ENCODE measurements around the gene RPS6KB1.

The RPS6KB1 gene

GRCh38 chr17:59892251-59892923, 534 bp upstream of the RPS6KB1 start:
- H2BK12ac ChIP-seq (ENCODE audit: low read length), result no peak overlapping the region
- peak overlapping the region; percentile 42 for H4K91ac ChIP-seq (ENCODE audit: low read depth, low read length)
- H4K8ac ChIP-seq (ENCODE audit: low read depth, low read length), result peak overlapping the region; percentile 59
- no CpG with 5 or more reads among the region's 25 CpGs for WGBS (ENCODE audit: extremely low coverage, insufficient coverage, insufficient read length)
- no peak overlapping the region for H3K23ac ChIP-seq (ENCODE audit: low read length)
- H3K27ac ChIP-seq (ENCODE audit: low read depth, low read length), result peak overlapping the region; percentile 15
- H3K79me1 ChIP-seq (ENCODE audit: low read length), result peaks cover 8% of the 10 kb centered on the region
- H2BK120ac ChIP-seq (ENCODE audit: insufficient read depth, low read length, poor library complexity), result peak overlapping the region; percentile 17
- H4K12ac ChIP-seq (ENCODE audit: low read depth, low read length), result peak overlapping the region; percentile 23
- no peaks in the 10 kb centered on the region for H3K27me3 ChIP-seq (ENCODE audit: insufficient read depth, low read length)
- peak overlapping the region; percentile 58 for H2BK5ac ChIP-seq (ENCODE audit: low read depth, low read length, poor library complexity)
- no peak overlapping the region for H3K18ac ChIP-seq (ENCODE audit: low read length)
- peak overlapping the region; percentile 14 for H3K14ac ChIP-seq (ENCODE audit: low read length)
- peak in 1 of 2 donors; percentile 16 for DNase-seq
- H3K4me3 ChIP-seq (ENCODE audit: low read depth, low read length), result peak overlapping the region; percentile 71
- peaks cover 8% of the 10 kb centered on the region for H3K79me2 ChIP-seq (ENCODE audit: control insufficient read depth, insufficient read depth, low read length, poor library complexity)
- H3K4ac ChIP-seq (ENCODE audit: low read depth, low read length), result peak overlapping the region; percentile 42
- peak overlapping the region; percentile 80 for H3K9ac ChIP-seq (ENCODE audit: low read length)
- H3K4me1 ChIP-seq (ENCODE audit: control insufficient read depth in 1 of 2, insufficient read depth in 2 of 2, low read length in 2 of 2), result peaks cover 0 to 2% of the 10 kb centered on the region in 2 experiments
- no peak overlapping the region for H2AFZ ChIP-seq (ENCODE audit: insufficient read depth, low read length, poor library complexity)
- H3K9me3 ChIP-seq (ENCODE audit: insufficient read depth, low read depth, low read length), result no peaks in the 10 kb centered on the region
- peak overlapping the region; percentile 71 for H3K4me2 ChIP-seq (ENCODE audit: low read length)
- peaks cover 0 to 7% of the 10 kb centered on the region in 2 experiments for H3K36me3 ChIP-seq (ENCODE audit: control insufficient read depth in 1 of 2, insufficient read depth in 2 of 2, low read length in 2 of 2)
- no peak overlapping the region for H2AK5ac ChIP-seq (ENCODE audit: low read length)

- Histone ChIP-seq H3K79me1 (ENCODE audit: low read length) (peaks cover 8% of the 10 kb centered on the region), H3K9ac (ENCODE audit: low read length) (peak overlapping the region; percentile 83), H2BK5ac (ENCODE audit: low read depth, low read length, poor library complexity) (no peak overlapping the region), H3K18ac (ENCODE audit: low read length) (peak overlapping the region; percentile 55), H3K14ac (ENCODE audit: low read length) (peak overlapping the region; percentile 18), H4K91ac (ENCODE audit: low read depth, low read length) (no peak overlapping the region), H4K12ac (ENCODE audit: low read depth, low read length) (peak overlapping the region; percentile 29), H3K79me2 (ENCODE audit: control insufficient read depth, insufficient read depth, low read length, poor library complexity) (peaks cover 8% of the 10 kb centered on the region), H3K4ac (ENCODE audit: low read depth, low read length) (peak overlapping the region; percentile 66), H3K9me3 (ENCODE audit: insufficient read depth, low read depth, low read length) (no peaks in the 10 kb centered on the region), H2AFZ (ENCODE audit: insufficient read depth, low read length, poor library complexity) (peak overlapping the region; percentile 38), H3K4me1 (ENCODE audit: control insufficient read depth in 1 of 2, insufficient read depth in 2 of 2, low read length in 2 of 2) (peaks cover 0 to 2% of the 10 kb centered on the region in 2 experiments), H2AK5ac (ENCODE audit: low read length) (no peak overlapping the region), H3K27ac (ENCODE audit: low read depth, low read length) (no peak overlapping the region), H2BK120ac (ENCODE audit: insufficient read depth, low read length, poor library complexity) (peak overlapping the region; percentile 41), H2BK12ac (ENCODE audit: low read length) (no peak overlapping the region), H3K27me3 (ENCODE audit: insufficient read depth, low read length) (no peaks in the 10 kb centered on the region), H3K36me3 (ENCODE audit: control insufficient read depth in 1 of 2, insufficient read depth in 2 of 2, low read length in 2 of 2) (peaks cover 0 to 7% of the 10 kb centered on the region in 2 experiments), H3K4me3 (ENCODE audit: low read depth, low read length) (peak overlapping the region; percentile 89), H3K4me2 (ENCODE audit: low read length) (peak overlapping the region; percentile 92), H4K8ac (ENCODE audit: low read depth, low read length) (peak overlapping the region; percentile 84), H3K23ac (ENCODE audit: low read length) (no peak overlapping the region)
- DNase-seq, result peak in 1 of 2 donors; percentile 44
- no CpG with 5 or more reads among the region's 11 CpGs for WGBS (ENCODE audit: extremely low coverage, insufficient coverage, insufficient read length)
Observed at GRCh38 chr17:59893676-59894100, 767 bp downstream of the RPS6KB1 start.

- Histone ChIP-seq H3K18ac (ENCODE audit: low read length) (no peak overlapping the region), H2BK12ac (ENCODE audit: low read length) (no peak overlapping the region), H3K4me3 (ENCODE audit: low read depth, low read length) (no peak overlapping the region), H2BK5ac (ENCODE audit: low read depth, low read length, poor library complexity) (no peak overlapping the region), H4K12ac (ENCODE audit: low read depth, low read length) (no peak overlapping the region), H2BK120ac (ENCODE audit: insufficient read depth, low read length, poor library complexity) (no peak overlapping the region), H3K27me3 (ENCODE audit: insufficient read depth, low read length) (no peaks in the 10 kb centered on the region), H3K27ac (ENCODE audit: low read depth, low read length) (no peak overlapping the region), H3K4ac (ENCODE audit: low read depth, low read length) (no peak overlapping the region), H4K8ac (ENCODE audit: low read depth, low read length) (no peak overlapping the region), H3K79me1 (ENCODE audit: low read length) (peaks cover 8% of the 10 kb centered on the region), H3K4me1 (ENCODE audit: control insufficient read depth in 1 of 2, insufficient read depth in 2 of 2, low read length in 2 of 2) (no peaks in the 10 kb centered on the region), H3K36me3 (ENCODE audit: control insufficient read depth in 1 of 2, insufficient read depth in 2 of 2, low read length in 2 of 2) (peaks cover 2 to 4% of the 10 kb centered on the region in 2 experiments), H4K91ac (ENCODE audit: low read depth, low read length) (no peak overlapping the region), H3K79me2 (ENCODE audit: control insufficient read depth, insufficient read depth, low read length, poor library complexity) (peaks cover 8% of the 10 kb centered on the region), H2AFZ (ENCODE audit: insufficient read depth, low read length, poor library complexity) (no peak overlapping the region), H3K4me2 (ENCODE audit: low read length) (no peak overlapping the region), H3K23ac (ENCODE audit: low read length) (no peak overlapping the region), H3K9me3 (ENCODE audit: insufficient read depth, low read depth, low read length) (peaks cover 3% of the 10 kb centered on the region), H2AK5ac (ENCODE audit: low read length) (no peak overlapping the region), H3K14ac (ENCODE audit: low read length) (no peak overlapping the region), H3K9ac (ENCODE audit: low read length) (no peak overlapping the region)
- peak in 1 of 2 donors; percentile 82 for DNase-seq
- no CpG with 5 or more reads among the region's 4 CpGs for WGBS (ENCODE audit: extremely low coverage, insufficient coverage, insufficient read length)
Observed at GRCh38 chr17:59897090-59897489, 4.2 kb downstream of the RPS6KB1 start.

- Histone ChIP-seq H2BK120ac (ENCODE audit: insufficient read depth, low read length, poor library complexity) (no peak overlapping the region), H3K23ac (ENCODE audit: low read length) (no peak overlapping the region), H2AK5ac (ENCODE audit: low read length) (no peak overlapping the region), H4K8ac (ENCODE audit: low read depth, low read length) (no peak overlapping the region), H3K27me3 (ENCODE audit: insufficient read depth, low read length) (no peaks in the 10 kb centered on the region), H2AFZ (ENCODE audit: insufficient read depth, low read length, poor library complexity) (no peak overlapping the region), H3K14ac (ENCODE audit: low read length) (no peak overlapping the region), H3K4me3 (ENCODE audit: low read depth, low read length) (no peak overlapping the region), H2BK12ac (ENCODE audit: low read length) (no peak overlapping the region), H3K9ac (ENCODE audit: low read length) (no peak overlapping the region), H3K27ac (ENCODE audit: low read depth, low read length) (no peak overlapping the region), H3K4me1 (ENCODE audit: control insufficient read depth in 1 of 2, insufficient read depth in 2 of 2, low read length in 2 of 2) (no peaks in the 10 kb centered on the region), H3K79me2 (ENCODE audit: control insufficient read depth, insufficient read depth, low read length, poor library complexity) (no peaks in the 10 kb centered on the region), H4K12ac (ENCODE audit: low read depth, low read length) (no peak overlapping the region), H3K4ac (ENCODE audit: low read depth, low read length) (no peak overlapping the region), H2BK5ac (ENCODE audit: low read depth, low read length, poor library complexity) (no peak overlapping the region), H4K91ac (ENCODE audit: low read depth, low read length) (no peak overlapping the region), H3K18ac (ENCODE audit: low read length) (no peak overlapping the region), H3K4me2 (ENCODE audit: low read length) (no peak overlapping the region), H3K36me3 (ENCODE audit: control insufficient read depth in 1 of 2, insufficient read depth in 2 of 2, low read length in 2 of 2) (peaks cover 2 to 4% of the 10 kb centered on the region in 2 experiments), H3K79me1 (ENCODE audit: low read length) (no peaks in the 10 kb centered on the region), H3K9me3 (ENCODE audit: insufficient read depth, low read depth, low read length) (peaks cover 3% of the 10 kb centered on the region)
- WGBS (ENCODE audit: extremely low coverage, insufficient coverage, insufficient read length), result no CpG with 5 or more reads among the region's 5 CpGs
- peak; percentile 87 to 99 for DNase-seq
Observed at GRCh38 chr17:59899099-59899498, 6.2 kb downstream of the RPS6KB1 start.
